Sigmoid colon (tissue), 3 donors: ENCODE measurements around the gene TMLHE.

Experiments
- POLR2A ChIP-seq, 2 donors: fragments of 450-650 bp; IDR thresholded peaks; one replicate each; pipeline ENCODE4 v1.6.1; 2016; ENCODE audit warnings: antibody characterized with exemption in 2 of 2, mild to moderate bottlenecking in 2 of 2, moderate library complexity in 2 of 2
- TF ChIP-seq, protein P1 (sequence below), 4 experiments: fragments of 450-650 bp in 3 of 4; fragments of 200-600 bp in 1 of 4; IDR thresholded peaks; one replicate each; pipeline ENCODE4 v1.5.1; 2016 to 2019; ENCODE audit warnings: antibody characterized with exemption in 4 of 4, mild to moderate bottlenecking in 3 of 4, moderate library complexity in 2 of 4

DNA sequence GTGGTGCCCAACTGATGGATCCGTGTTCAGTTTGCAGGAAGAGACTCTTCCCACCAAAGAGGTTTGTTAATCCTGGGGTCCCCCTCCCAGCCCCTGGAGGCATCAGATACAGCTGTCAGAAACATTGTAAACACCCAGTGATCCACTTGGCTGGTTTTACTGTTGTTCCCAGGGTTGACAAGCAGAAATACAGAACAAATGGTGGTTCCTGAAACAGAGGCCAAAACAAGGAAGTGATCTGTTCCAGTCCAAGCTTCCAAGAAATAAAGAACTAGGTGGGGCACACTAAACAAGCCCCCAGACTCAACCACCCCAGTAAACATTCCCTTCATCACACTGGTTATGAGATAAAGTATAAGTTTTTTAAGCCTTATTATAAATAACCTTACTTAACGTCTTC is 1.4 kb downstream of the TMLHE start:
- TF ChIP-seq, protein P1, sequence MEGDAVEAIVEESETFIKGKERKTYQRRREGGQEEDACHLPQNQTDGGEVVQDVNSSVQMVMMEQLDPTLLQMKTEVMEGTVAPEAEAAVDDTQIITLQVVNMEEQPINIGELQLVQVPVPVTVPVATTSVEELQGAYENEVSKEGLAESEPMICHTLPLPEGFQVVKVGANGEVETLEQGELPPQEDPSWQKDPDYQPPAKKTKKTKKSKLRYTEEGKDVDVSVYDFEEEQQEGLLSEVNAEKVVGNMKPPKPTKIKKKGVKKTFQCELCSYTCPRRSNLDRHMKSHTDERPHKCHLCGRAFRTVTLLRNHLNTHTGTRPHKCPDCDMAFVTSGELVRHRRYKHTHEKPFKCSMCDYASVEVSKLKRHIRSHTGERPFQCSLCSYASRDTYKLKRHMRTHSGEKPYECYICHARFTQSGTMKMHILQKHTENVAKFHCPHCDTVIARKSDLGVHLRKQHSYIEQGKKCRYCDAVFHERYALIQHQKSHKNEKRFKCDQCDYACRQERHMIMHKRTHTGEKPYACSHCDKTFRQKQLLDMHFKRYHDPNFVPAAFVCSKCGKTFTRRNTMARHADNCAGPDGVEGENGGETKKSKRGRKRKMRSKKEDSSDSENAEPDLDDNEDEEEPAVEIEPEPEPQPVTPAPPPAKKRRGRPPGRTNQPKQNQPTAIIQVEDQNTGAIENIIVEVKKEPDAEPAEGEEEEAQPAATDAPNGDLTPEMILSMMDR (IDR thresholded peaks at IDR 0.05): no peak
- TF ChIP-seq POLR2A (IDR thresholded peaks at IDR 0.05): no peak
